Neural progenitor cell (in vitro differentiated cells): ENCODE data around the gene GATC. TPM values are rescaled to one million over a fixed set of nuclear protein-coding genes. Genes with fewer than 3 reads are reported as not detected.

ENCODE experiments used
- DNase-seq: peaks from one replicate; pipeline ENCODE4 v3.0.0-alpha.2; 2016; ENCODE audit warnings: low spot score
- H2AFZ ChIP-seq: fragments of 200-600 bp; sonication (generic); replicated peaks from 2 replicates; pipeline ENCODE4 v1.6.1; 2016; ENCODE audit warnings: antibody characterized with exemption
- H3F3A ChIP-seq: fragments of 200-600 bp; sonication (generic); 2 replicates; pipeline ENCODE4 v1.6.1; 2016; ENCODE audit warnings: antibody characterized with exemption, low read depth
- H3K27ac ChIP-seq: fragments of 200-600 bp; sonication (generic); 2 replicates; pipeline ENCODE4 v1.5.1; 2016; ENCODE audit warnings: mild to moderate bottlenecking
- H3K27me3 ChIP-seq: fragments of 200-600 bp; sonication (generic); 2 replicates; pipeline ENCODE4 v1.6.1; 2016; ENCODE audit warnings: mild to moderate bottlenecking, moderate library complexity
- H3K36me3 ChIP-seq: fragments of 200-600 bp; sonication (generic); 2 replicates; pipeline ENCODE4 v1.5.1; 2016
- H3K4me1 ChIP-seq: fragments of 200-600 bp; sonication (generic); 2 replicates; pipeline ENCODE4 v1.6.1; 2016; ENCODE audit warnings: mixed run types
- H3K4me2 ChIP-seq: fragments of 200-600 bp; sonication (generic); 2 replicates; pipeline ENCODE4 v1.6.1; 2016
- H3K4me3 ChIP-seq: fragments of 200-600 bp; sonication (generic); 2 replicates; pipeline ENCODE4 v1.5.1; 2016
- H3K79me2 ChIP-seq: fragments of 200-600 bp; sonication (generic); 2 replicates; pipeline ENCODE4 v1.6.1; 2016; ENCODE audit warnings: low read depth
- H3K9ac ChIP-seq: fragments of 200-600 bp; sonication (generic); 2 replicates; pipeline ENCODE4 v1.6.1; 2016
- H3K9me3 ChIP-seq: fragments of 200-600 bp; sonication (generic); 2 replicates; pipeline ENCODE4 v1.5.1; 2016; ENCODE audit warnings: low read depth
- H4K20me1 ChIP-seq: fragments of 200-600 bp; sonication (generic); 2 replicates; pipeline ENCODE4 v1.6.1; 2016; ENCODE audit warnings: low read depth
- H3K27ac Mint-ChIP-seq: 3 replicates; pipeline ENCODE4 v1.8.0; 2021; ENCODE audit warnings: mixed read lengths
- H3K27me3 Mint-ChIP-seq: 2 replicates; pipeline ENCODE4 v1.8.0; 2022; ENCODE audit warnings: low read depth, mild to moderate bottlenecking, inconsistent platforms, moderate library complexity, mixed read lengths; ENCODE audit not compliant: insufficient read depth
- H3K36me3 Mint-ChIP-seq: 3 replicates; pipeline ENCODE4 v1.8.0; 2021; ENCODE audit warnings: mixed read lengths
- H3K4me1 Mint-ChIP-seq: 3 replicates; pipeline ENCODE4 v1.8.0; 2021; ENCODE audit warnings: mixed read lengths
- H3K4me3 Mint-ChIP-seq: 3 replicates; pipeline ENCODE4 v1.8.0; 2021; ENCODE audit warnings: mild to moderate bottlenecking, moderate library complexity, mixed read lengths
- H3K9me3 Mint-ChIP-seq: 3 replicates; pipeline ENCODE4 v1.8.0; 2020; ENCODE audit warnings: mixed read lengths
- CTCF ChIP-seq: fragments of 200-600 bp; sonication (generic); IDR thresholded peaks from 2 replicates; pipeline ENCODE4 v1.5.1; 2017; ENCODE audit warnings: antibody characterized with exemption, mild to moderate bottlenecking
- EZH2 ChIP-seq: fragments of 200-600 bp; sonication (generic); IDR thresholded peaks from 2 replicates; pipeline ENCODE4 v1.6.1; 2017; ENCODE audit warnings: antibody characterized with exemption, mild to moderate bottlenecking, moderate library complexity
- EZH2phosphoT487 ChIP-seq: fragments of 200-600 bp; sonication (generic); IDR thresholded peaks from 2 replicates; pipeline ENCODE4 v1.6.1; 2017; ENCODE audit warnings: antibody characterized with exemption
- total RNA-seq: library from RNA; depleted of rRNA; stranded (reverse); fragments of >200 nt; gene quantifications from 2 replicates; pipeline ENCODE4 v1.2.3, GENCODE V29; 2015; ENCODE audit warnings: low replicate concordance

The GATC gene
- total RNA-seq, 1 donor from 2014 or later = 29.1 TPM

- Histone ChIP-seq H3K27ac (no peak overlapping the region), H4K20me1 (no peaks in the 10 kb centered on the region), H3K79me2 (no peaks in the 10 kb centered on the region), H3K4me2 (no peak overlapping the region), H3K4me3 (no peak overlapping the region), H3F3A (peaks cover 13% of the 10 kb centered on the region), H3K36me3 (no peaks in the 10 kb centered on the region), H3K9ac (no peak overlapping the region), H3K4me1 (no peaks in the 10 kb centered on the region), H3K9me3 (no peaks in the 10 kb centered on the region), H3K27me3 (no peaks in the 10 kb centered on the region), H2AFZ (no peak overlapping the region)
- Mint-ChIP-seq H3K4me3 (no peak overlapping the region), H3K27ac (no peak overlapping the region), H3K27me3 (peaks cover 7% of the 10 kb centered on the region), H3K36me3 (peaks cover 3% of the 10 kb centered on the region), H3K4me1 (peaks cover 8% of the 10 kb centered on the region), H3K9me3 (no peaks in the 10 kb centered on the region)
- no peak for DNase-seq
- TF ChIP-seq EZH2 (no peak), EZH2phosphoT487 (no peak), CTCF (no peak)
These were observed 34.0 kb downstream of the GATC start for GRCh38 chr12:120480211-120480610.

DNA sequence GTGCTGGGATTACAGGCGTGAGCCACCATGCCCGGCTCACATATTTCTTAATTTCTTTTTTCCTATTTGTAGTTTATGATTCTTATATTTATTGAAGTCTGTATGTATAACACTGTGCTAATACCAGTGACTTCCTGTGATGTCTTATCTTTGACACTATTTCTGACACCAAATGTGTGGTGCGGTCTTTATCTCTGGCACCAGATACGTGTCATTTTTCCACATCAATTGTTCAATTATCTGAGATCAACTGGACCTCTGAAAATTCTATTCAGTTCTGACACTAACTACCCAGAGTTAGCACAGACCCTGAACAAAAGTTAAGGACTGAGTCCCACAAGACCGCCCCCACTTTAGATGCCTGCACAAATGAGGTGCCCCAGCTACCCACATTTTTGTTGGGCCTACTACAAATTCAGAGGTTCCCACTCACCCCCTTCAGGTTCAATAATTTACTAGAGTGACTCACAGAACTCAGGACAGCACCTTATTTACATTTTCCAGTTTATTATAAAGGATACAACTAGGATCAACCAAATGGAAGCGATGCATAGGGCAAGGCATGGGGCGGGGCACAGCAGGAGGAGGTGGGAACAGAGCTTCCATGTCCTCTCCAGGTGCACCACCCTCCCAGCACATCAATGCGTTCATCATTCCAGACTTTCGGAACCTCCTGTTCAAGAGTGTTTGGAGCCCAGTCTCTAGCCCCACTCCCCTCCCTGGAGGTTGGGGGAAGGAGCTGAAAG is 35.0 kb downstream of the GATC start:
- Histone ChIP-seq H3K9ac (no peak overlapping the region), H3K79me2 (no peaks in the 10 kb centered on the region), H3K27me3 (no peaks in the 10 kb centered on the region), H3F3A (peaks cover 9% of the 10 kb centered on the region), H2AFZ (no peak overlapping the region), H3K4me3 (no peak overlapping the region), H3K27ac (no peak overlapping the region), H3K4me2 (no peak overlapping the region), H3K36me3 (no peaks in the 10 kb centered on the region), H3K4me1 (no peaks in the 10 kb centered on the region), H3K9me3 (no peaks in the 10 kb centered on the region), H4K20me1 (no peaks in the 10 kb centered on the region)
- peaks cover 3% of the 10 kb centered on the region for H3K36me3 Mint-ChIP-seq
- H3K4me3 Mint-ChIP-seq = no peak overlapping the region
- H3K27me3 Mint-ChIP-seq = peaks cover 7% of the 10 kb centered on the region
- no peak overlapping the region for H3K27ac Mint-ChIP-seq
- H3K4me1 Mint-ChIP-seq = peaks cover 5% of the 10 kb centered on the region
- no peak for TF ChIP-seq CTCF
- TF ChIP-seq EZH2 = no peak
- TF ChIP-seq EZH2phosphoT487 = no peak
- H3K9me3 Mint-ChIP-seq = no peaks in the 10 kb centered on the region
- no peak for DNase-seq

- Histone ChIP-seq H3K4me3 (no peak overlapping the region), H3K9ac (no peak overlapping the region), H4K20me1 (no peaks in the 10 kb centered on the region), H2AFZ (no peak overlapping the region), H3K36me3 (no peaks in the 10 kb centered on the region), H3K9me3 (no peaks in the 10 kb centered on the region), H3K27me3 (no peaks in the 10 kb centered on the region), H3F3A (peaks cover 9% of the 10 kb centered on the region), H3K4me1 (no peaks in the 10 kb centered on the region), H3K79me2 (no peaks in the 10 kb centered on the region), H3K27ac (no peak overlapping the region), H3K4me2 (no peak overlapping the region)
- no peaks in the 10 kb centered on the region for H3K9me3 Mint-ChIP-seq
- TF ChIP-seq EZH2phosphoT487 (no peak), EZH2 (no peak), CTCF (no peak)
- DNase-seq = no peak
- H3K36me3 Mint-ChIP-seq = peaks cover 3% of the 10 kb centered on the region
- no peak overlapping the region for H3K4me3 Mint-ChIP-seq
- H3K4me1 Mint-ChIP-seq = peaks cover 11% of the 10 kb centered on the region
- H3K27me3 Mint-ChIP-seq = peaks cover 7% of the 10 kb centered on the region
- H3K27ac Mint-ChIP-seq = peak overlapping the region; percentile 3
These were observed 37.4 kb downstream of the GATC start for GRCh38 chr12:120483621-120484020.
